ENCODE measurements around the gene CDH23.

CDH23 gene

DNA sequence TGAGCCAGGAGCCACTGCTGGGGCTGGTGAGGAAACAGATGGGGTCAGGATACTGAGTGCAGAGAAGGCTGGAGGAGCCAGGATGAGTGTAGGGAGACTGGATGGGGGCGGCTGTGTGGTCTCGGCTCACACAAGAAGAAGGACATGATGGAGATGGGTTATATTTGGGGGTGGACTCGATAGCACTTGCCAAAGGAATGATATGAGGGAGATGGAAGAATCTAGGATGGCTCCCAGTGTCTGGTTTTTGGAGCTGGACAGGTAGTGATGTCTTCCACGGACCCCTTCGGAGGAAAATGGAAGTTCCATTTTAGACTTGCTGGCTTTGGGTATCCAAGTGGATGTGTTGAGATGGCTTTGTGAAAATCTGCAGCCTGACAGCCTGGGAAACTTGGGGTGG, 83.9 kb downstream of the CDH23 start:
- no peak overlapping the region for H3K27ac Mint-ChIP-seq
- H3K9me3 Mint-ChIP-seq: no peaks in the 10 kb centered on the region
- intact Hi-C loops (cut with micrococcal nuclease): loop anchor here (10.0 kb wide), 2 partner anchors 166 to 224 kb away; partner anchors contain the start of gene SLC29A3
- no peak overlapping the region for H3K4me3 Mint-ChIP-seq
- peaks cover 24% of the 10 kb centered on the region for H3K4me1 Mint-ChIP-seq (ENCODE audit: low read depth)
- no peaks in the 10 kb centered on the region for H3K36me3 Mint-ChIP-seq (ENCODE audit: low read depth)
- peaks cover 9% of the 10 kb centered on the region for H3K27me3 Mint-ChIP-seq

- Mint-ChIP-seq H3K27me3 (peaks cover 9% of the 10 kb centered on the region), H3K36me3 (ENCODE audit: low read depth) (no peaks in the 10 kb centered on the region), H3K4me1 (ENCODE audit: low read depth) (peaks cover 12% of the 10 kb centered on the region), H3K27ac (no peak overlapping the region), H3K4me3 (no peak overlapping the region), H3K9me3 (no peaks in the 10 kb centered on the region)
- intact Hi-C loops (cut with micrococcal nuclease): loop anchor here (10.0 kb wide), 2 partner anchors 167 to 223 kb away; partner anchors contain the start of gene SLC29A3
These were observed 85.2 kb downstream of the CDH23 start for GRCh38 chr10:71481746-71482410.

- peaks cover 14% of the 10 kb centered on the region for H3K4me1 Mint-ChIP-seq (ENCODE audit: low read depth)
- H3K4me3 Mint-ChIP-seq: no peak overlapping the region
- H3K36me3 Mint-ChIP-seq (ENCODE audit: low read depth): no peaks in the 10 kb centered on the region
- H3K27ac Mint-ChIP-seq: no peak overlapping the region
- H3K9me3 Mint-ChIP-seq: no peaks in the 10 kb centered on the region
- H3K27me3 Mint-ChIP-seq: peaks cover 7% of the 10 kb centered on the region
- intact Hi-C loops (cut with micrococcal nuclease): loop anchor here (10.0 kb wide), 2 partner anchors 168 to 222 kb away; partner anchors contain the start of gene SLC29A3
These were observed 85.9 kb downstream of the CDH23 start for GRCh38 chr10:71482620-71483019.

- Mint-ChIP-seq H3K4me3 (no peak overlapping the region), H3K4me1 (ENCODE audit: low read depth) (peaks cover 18% of the 10 kb centered on the region), H3K36me3 (ENCODE audit: low read depth) (no peaks in the 10 kb centered on the region), H3K27me3 (peaks cover 7% of the 10 kb centered on the region), H3K9me3 (no peaks in the 10 kb centered on the region), H3K27ac (no peak overlapping the region)
- intact Hi-C loops (cut with micrococcal nuclease): loop anchor here (10.0 kb wide), 2 partner anchors 168 to 222 kb away; partner anchors contain the start of gene SLC29A3
These were observed 86.4 kb downstream of the CDH23 start for GRCh38 chr10:71483135-71483534.

GRCh38 chr10:71483885-71484751, 87.4 kb downstream of the CDH23 start:
- no peak overlapping the region for H3K4me3 Mint-ChIP-seq
- H3K9me3 Mint-ChIP-seq: peaks cover 6% of the 10 kb centered on the region
- intact Hi-C loops (cut with micrococcal nuclease): loop anchor here (10.0 kb wide), 2 partner anchors 169 to 221 kb away; partner anchors contain the start of gene SLC29A3
- H3K27ac Mint-ChIP-seq: no peak overlapping the region
- H3K27me3 Mint-ChIP-seq: peaks cover 5% of the 10 kb centered on the region
- H3K4me1 Mint-ChIP-seq (ENCODE audit: low read depth): peaks cover 9% of the 10 kb centered on the region
- H3K36me3 Mint-ChIP-seq (ENCODE audit: low read depth): no peaks in the 10 kb centered on the region

DNA sequence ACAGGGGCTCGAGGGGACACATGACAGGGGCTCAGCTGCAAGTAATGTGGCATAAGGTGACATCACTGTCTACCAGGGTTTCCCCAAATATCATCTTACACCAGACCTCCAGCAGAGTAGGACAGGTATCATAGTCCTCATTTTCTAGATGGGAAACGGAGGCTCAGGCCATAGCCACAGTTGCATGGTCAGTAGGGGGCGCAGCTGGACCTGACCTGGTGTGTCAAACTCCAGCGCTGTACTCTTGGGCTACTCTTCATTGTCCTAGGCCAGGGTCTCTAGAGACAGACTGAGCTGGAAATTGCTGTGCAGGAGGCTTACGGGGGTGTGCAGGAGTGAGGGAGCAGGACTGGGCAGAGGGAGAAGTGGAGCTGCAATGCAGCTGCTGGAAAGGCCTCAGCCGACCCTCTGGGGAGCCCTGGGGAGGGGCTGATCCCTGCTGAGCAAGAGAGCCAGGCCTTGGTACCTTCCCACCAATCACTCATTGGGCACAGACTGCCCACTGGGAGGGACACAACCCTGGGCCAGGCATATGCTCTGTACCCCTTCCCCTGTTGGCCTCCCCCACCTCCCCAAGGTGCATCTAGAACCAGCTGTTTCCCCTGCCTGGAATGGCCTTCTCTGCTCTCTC, 89.9 kb downstream of the CDH23 start:
- Mint-ChIP-seq H3K9me3 (peaks cover 12% of the 10 kb centered on the region), H3K36me3 (ENCODE audit: low read depth) (no peaks in the 10 kb centered on the region), H3K27ac (no peak overlapping the region), H3K4me1 (ENCODE audit: low read depth) (peaks cover 8% of the 10 kb centered on the region), H3K4me3 (no peak overlapping the region), H3K27me3 (peaks cover 5% of the 10 kb centered on the region)
- intact Hi-C loops (cut with micrococcal nuclease): loop anchor here (5.0 to 10.0 kb wide), 3 partner anchors 86 to 218 kb away; partner anchors contain the start of gene SLC29A3

DNA sequence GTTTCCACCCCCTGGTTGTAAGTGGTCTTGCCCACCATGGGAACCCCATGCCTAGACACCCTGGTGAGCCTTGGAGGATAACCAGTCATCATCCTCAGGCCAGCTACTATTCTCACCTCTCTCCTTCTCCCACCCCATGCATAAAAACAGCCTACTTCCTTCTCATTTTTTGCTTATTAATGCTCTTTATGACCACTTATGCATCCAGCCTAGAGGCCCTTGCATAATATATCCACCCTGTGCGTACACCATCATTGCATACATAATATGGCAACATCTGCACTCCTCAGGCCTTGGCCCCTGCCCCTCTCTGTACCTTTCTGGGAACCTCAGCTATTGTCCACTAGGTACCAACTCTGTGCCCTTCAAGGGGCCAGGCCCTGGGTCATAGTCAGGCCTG, 91.0 kb downstream of the CDH23 start:
- H3K36me3 Mint-ChIP-seq (ENCODE audit: low read depth): no peaks in the 10 kb centered on the region
- no peak overlapping the region for H3K4me3 Mint-ChIP-seq
- intact Hi-C loops (cut with micrococcal nuclease): loop anchor here (5.0 to 10.0 kb wide), 3 partner anchors 85 to 217 kb away; partner anchors contain the start of gene SLC29A3
- peaks cover 7% of the 10 kb centered on the region for H3K27me3 Mint-ChIP-seq
- H3K4me1 Mint-ChIP-seq (ENCODE audit: low read depth): peaks cover 8% of the 10 kb centered on the region
- peaks cover 12% of the 10 kb centered on the region for H3K9me3 Mint-ChIP-seq
- no peak overlapping the region for H3K27ac Mint-ChIP-seq

GRCh38 chr10:71489077-71489476, 92.4 kb downstream of the CDH23 start:
- Mint-ChIP-seq H3K36me3 (ENCODE audit: low read depth) (no peaks in the 10 kb centered on the region), H3K4me1 (ENCODE audit: low read depth) (peaks cover 8% of the 10 kb centered on the region), H3K27ac (no peak overlapping the region), H3K27me3 (peaks cover 5% of the 10 kb centered on the region), H3K4me3 (no peak overlapping the region), H3K9me3 (peaks cover 12% of the 10 kb centered on the region)
- intact Hi-C loops (cut with micrococcal nuclease): loop anchor here (5.0 to 10.0 kb wide), 3 partner anchors 83 to 216 kb away; partner anchors contain the start of gene SLC29A3

GRCh38 chr10:71492872-71493271, 96.2 kb downstream of the CDH23 start:
- H3K4me1 Mint-ChIP-seq (ENCODE audit: low read depth): peaks cover 15% of the 10 kb centered on the region
- H3K9me3 Mint-ChIP-seq: peaks cover 12% of the 10 kb centered on the region
- intact Hi-C loops (cut with micrococcal nuclease): no loop called here
- peaks cover 8% of the 10 kb centered on the region for H3K27me3 Mint-ChIP-seq
- no peak overlapping the region for H3K4me3 Mint-ChIP-seq
- no peaks in the 10 kb centered on the region for H3K36me3 Mint-ChIP-seq (ENCODE audit: low read depth)
- no peak overlapping the region for H3K27ac Mint-ChIP-seq

DNA sequence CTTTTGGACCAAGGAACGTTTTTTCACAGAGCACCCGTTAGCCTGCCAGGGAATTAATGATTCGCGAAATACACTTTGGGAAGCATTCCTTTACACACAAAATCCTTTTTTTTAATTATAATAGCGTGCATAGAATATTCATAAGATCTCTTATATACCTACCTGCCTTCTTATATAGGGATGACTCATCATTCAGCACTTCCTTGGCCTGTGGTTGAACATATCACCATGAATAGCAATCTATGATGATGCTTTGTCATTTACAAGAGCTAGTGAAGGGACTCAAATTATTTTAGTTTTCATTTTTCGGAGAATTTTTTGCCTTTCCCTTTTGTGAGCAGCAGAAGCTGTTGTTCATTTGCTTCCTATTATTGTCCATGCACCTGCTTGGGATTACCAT, 97.0 kb downstream of the CDH23 start:
- Mint-ChIP-seq H3K4me3 (no peak overlapping the region), H3K36me3 (ENCODE audit: low read depth) (no peaks in the 10 kb centered on the region), H3K9me3 (peaks cover 10% of the 10 kb centered on the region), H3K4me1 (ENCODE audit: low read depth) (peaks cover 14% of the 10 kb centered on the region), H3K27ac (no peak overlapping the region), H3K27me3 (peaks cover 11% of the 10 kb centered on the region)
- intact Hi-C loops (cut with micrococcal nuclease): no loop called here

- Mint-ChIP-seq H3K4me3 (no peak overlapping the region), H3K36me3 (ENCODE audit: low read depth) (no peaks in the 10 kb centered on the region), H3K27ac (no peak overlapping the region), H3K9me3 (peaks cover 2% of the 10 kb centered on the region), H3K27me3 (peaks cover 14% of the 10 kb centered on the region), H3K4me1 (ENCODE audit: low read depth) (peaks cover 14% of the 10 kb centered on the region)
- intact Hi-C loops (cut with micrococcal nuclease): no loop called here
These were observed 97.8 kb downstream of the CDH23 start for GRCh38 chr10:71494476-71494875.

- intact Hi-C loops (cut with micrococcal nuclease): no loop called here
- H3K36me3 Mint-ChIP-seq (ENCODE audit: low read depth): no peaks in the 10 kb centered on the region
- H3K27ac Mint-ChIP-seq: no peak overlapping the region
- peaks cover 14% of the 10 kb centered on the region for H3K4me1 Mint-ChIP-seq (ENCODE audit: low read depth)
- H3K9me3 Mint-ChIP-seq: no peaks in the 10 kb centered on the region
- H3K27me3 Mint-ChIP-seq: peaks cover 15% of the 10 kb centered on the region
- no peak overlapping the region for H3K4me3 Mint-ChIP-seq
These were observed 98.3 kb downstream of the CDH23 start for GRCh38 chr10:71494980-71495381.

DNA sequence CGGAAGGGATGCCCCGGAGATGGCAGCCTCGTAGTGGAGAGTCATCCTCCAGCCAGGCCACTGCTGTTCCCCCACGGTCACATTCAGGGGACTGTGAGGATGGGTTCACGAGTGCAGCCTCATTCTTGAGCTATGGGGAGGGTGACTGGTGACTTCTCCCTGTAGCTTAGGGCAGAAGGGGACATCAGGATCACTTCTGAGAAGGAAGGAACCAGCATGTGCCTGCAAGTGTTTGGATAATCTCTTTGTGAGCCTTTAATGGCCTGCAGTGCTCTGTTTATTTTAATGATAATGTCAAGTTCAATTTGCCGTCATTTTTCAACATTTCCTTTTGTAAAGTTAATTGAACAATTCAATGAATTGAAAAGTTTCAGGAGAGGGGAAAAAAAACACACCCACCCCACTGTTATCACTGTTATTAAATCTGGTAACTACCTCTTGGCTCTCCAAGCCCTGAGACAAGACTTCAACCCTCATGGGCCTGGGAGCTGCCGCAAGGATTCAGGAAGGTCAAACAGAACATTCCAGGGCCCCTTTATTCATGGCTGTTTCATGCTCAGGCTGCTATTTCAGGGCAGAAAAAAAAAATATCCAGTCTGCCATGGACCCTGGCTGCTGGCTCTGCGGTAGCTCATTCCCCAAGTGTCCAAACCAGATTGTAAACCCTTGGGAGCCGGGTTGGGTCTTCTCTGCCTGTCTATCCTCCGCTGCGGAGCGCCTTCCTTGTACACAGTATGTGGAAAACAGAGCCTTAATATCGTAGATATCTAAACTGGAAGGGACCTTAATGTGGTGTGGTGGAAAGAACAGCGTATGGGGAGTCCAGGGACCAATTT, 100.4 kb downstream of the CDH23 start:
- Mint-ChIP-seq H3K27ac (no peak overlapping the region), H3K4me3 (no peak overlapping the region), H3K9me3 (no peaks in the 10 kb centered on the region), H3K4me1 (ENCODE audit: low read depth) (peaks cover 14% of the 10 kb centered on the region), H3K36me3 (ENCODE audit: low read depth) (no peaks in the 10 kb centered on the region), H3K27me3 (peaks cover 10% of the 10 kb centered on the region)
- intact Hi-C loops (cut with micrococcal nuclease): no loop called here

Data from dendritic cell treated with granulocyte-macrophage colony-stimulating factor and Interleukin-4, amounts not matched to agents 40 ng/mL and 50 ng/mL, for 4 days (primary cell).